SU-DHL-6 (cell line): ENCODE data around the gene TOR3A.

ENCODE experiments used
- CTCF ChIP-seq: fragments of 200-600 bp; sonication (generic); IDR thresholded peaks from one replicate; pipeline ENCODE4 v1.5.1; 2017; ENCODE audit warnings: antibody characterized with exemption, mild to moderate bottlenecking, low read length, moderate library complexity; ENCODE audit not compliant: insufficient read depth, poor library complexity, severe bottlenecking
- EZH2phosphoT487 ChIP-seq: fragments of 200-600 bp; sonication (generic), shearing (Covaris generic); conservative IDR thresholded peaks from 2 replicates; pipeline ENCODE4 v1.6.1; 2018; ENCODE audit warnings: mild to moderate bottlenecking, antibody characterized with exemption, low read length, moderate library complexity, mixed read lengths

- no peak for TF ChIP-seq CTCF
- TF ChIP-seq EZH2phosphoT487, result no peak
Measured at GRCh38 chr1:179042087-179042486, 39.8 kb upstream of the TOR3A start.
